IMR-90 (cell line): ENCODE data around the gene VAV3. TPM values are rescaled to one million over a fixed set of nuclear protein-coding genes. Genes with fewer than 3 reads are reported as not detected.

Source experiments
- ATAC-seq: fragments of 200-7000 bp; cut with Tn5 transposase; 2 replicates; pipeline ENCODE4 v1.9.1; 2020; ENCODE audit warnings: low read depth, mild to moderate bottlenecking, moderate library complexity
- BruUV-seq: library from RNA; stranded (reverse); fragments of 400-500 nt; replicated peaks from 2 replicates; lab custom pipeline; 2021; lab: Mats Ljungman, UMichigan
- CTCF ChIA-PET: fragments of 300-600 bp; formaldehyde crosslinking; extraction: SDS; loops from one replicate; lab custom pipeline; 2021; ENCODE audit warnings: antibody characterized with exemption; lab: Yijun Ruan, JAX
- POLR2A ChIA-PET: fragments of 300-600 bp; sonication (Branson Sonifier 250); formaldehyde crosslinking; loops from one replicate; lab custom pipeline; 2022; ENCODE audit warnings: antibody characterized with exemption; ENCODE audit not compliant: unreplicated experiment; lab: Charles Lee
- DNase-seq: peaks from one replicate; pipeline ENCODE4 v3.0.0; 2013
- H2AFZ ChIP-seq: replicated peaks from 2 replicates; pipeline ENCODE3; 2013; ENCODE audit warnings: low read length, mild to moderate bottlenecking; ENCODE audit not compliant: poor library complexity
- H2AK5ac ChIP-seq: 2 replicates; pipeline ENCODE4 v1.6.1; 2013; ENCODE audit warnings: low read depth, low read length, inconsistent platforms
- H2AK9ac ChIP-seq: replicated peaks from 2 replicates; pipeline ENCODE3; 2013; ENCODE audit warnings: mild to moderate bottlenecking, low read depth, low read length, moderate library complexity; ENCODE audit not compliant: poor library complexity
- H2BK120ac ChIP-seq: 2 replicates; pipeline ENCODE4 v1.6.1; 2013; ENCODE audit warnings: low read depth, low read length, inconsistent platforms
- H2BK15ac ChIP-seq: 3 replicates; pipeline ENCODE4 v1.6.1; 2013; ENCODE audit warnings: low read depth, low read length, inconsistent platforms
- H2BK20ac ChIP-seq: 2 replicates; pipeline ENCODE4 v1.6.1; 2013; ENCODE audit warnings: low read depth, mild to moderate bottlenecking, inconsistent platforms, low read length, moderate library complexity
- H2BK5ac ChIP-seq: 2 replicates; pipeline ENCODE4 v1.6.1; 2013; ENCODE audit warnings: mild to moderate bottlenecking, low read depth, low read length, inconsistent platforms; ENCODE audit not compliant: poor library complexity, severe bottlenecking
- H3K14ac ChIP-seq: replicated peaks from 2 replicates; pipeline ENCODE4 v1.6.1; 2013; ENCODE audit warnings: low read depth, low read length, inconsistent platforms
- H3K18ac ChIP-seq: 2 replicates; pipeline ENCODE4 v1.6.1; 2013; ENCODE audit warnings: low read depth, low read length, control low read depth
- H3K23ac ChIP-seq: 2 replicates; pipeline ENCODE4 v1.6.1; 2013; ENCODE audit warnings: low read depth, low read length, inconsistent platforms
- H3K27ac ChIP-seq: 2 replicates; pipeline ENCODE4 v1.5.1; 2013; ENCODE audit warnings: mild to moderate bottlenecking, control low read depth, low read length; ENCODE audit not compliant: insufficient read depth
- H3K27me3 ChIP-seq: 2 replicates; pipeline ENCODE4 v1.6.1; 2013; ENCODE audit warnings: low read length; ENCODE audit not compliant: control insufficient read depth, insufficient read depth
- H3K36me3 ChIP-seq: 2 replicates; pipeline ENCODE4 v1.6.1; 2013; ENCODE audit warnings: low read length, mixed read lengths; ENCODE audit not compliant: control insufficient read depth, insufficient read depth
- H3K4ac ChIP-seq: 2 replicates; pipeline ENCODE4 v1.6.1; 2013; ENCODE audit warnings: low read depth, low read length, inconsistent platforms
- H3K4me1 ChIP-seq: 2 replicates; pipeline ENCODE4 v1.6.1; 2013; ENCODE audit warnings: low read length, mixed read lengths; ENCODE audit not compliant: control insufficient read depth, insufficient read depth
- H3K4me2 ChIP-seq: 2 replicates; pipeline ENCODE4 v1.6.1; 2013; ENCODE audit warnings: low read depth, mild to moderate bottlenecking, control low read depth, low read length, moderate library complexity
- H3K4me3 ChIP-seq: 2 replicates; pipeline ENCODE4 v1.5.1; 2013; ENCODE audit warnings: low read depth, mild to moderate bottlenecking, control low read depth, low read length, moderate library complexity; ENCODE audit not compliant: insufficient read depth
- H3K56ac ChIP-seq: 2 replicates; pipeline ENCODE4 v1.6.1; 2013; ENCODE audit warnings: low read length, inconsistent platforms; ENCODE audit not compliant: insufficient read depth; ENCODE audit errors: extremely low read depth
- H3K79me1 ChIP-seq, 2 experiments: 2 replicates each; pipeline ENCODE4 v1.6.1; 2013; ENCODE audit warnings: low read length in 2 of 2, inconsistent platforms in 1 of 2, low read depth in 1 of 2
- H3K9ac ChIP-seq: 2 replicates; pipeline ENCODE4 v1.6.1; 2013; ENCODE audit warnings: low read depth, low read length, control low read depth
- H3K9me1 ChIP-seq: 2 replicates; pipeline ENCODE4 v1.6.1; 2013; ENCODE audit warnings: low read length, inconsistent platforms; ENCODE audit not compliant: insufficient read depth
- H3K9me3 ChIP-seq: 2 replicates; pipeline ENCODE4 v1.6.1; 2013; ENCODE audit warnings: low read length; ENCODE audit not compliant: control insufficient read depth, insufficient read depth
- H4K20me1 ChIP-seq: 2 replicates; pipeline ENCODE4 v1.6.1; 2013; ENCODE audit warnings: low read length, inconsistent platforms; ENCODE audit not compliant: insufficient read depth
- H4K5ac ChIP-seq: 2 replicates; pipeline ENCODE4 v1.6.1; 2013; ENCODE audit warnings: mild to moderate bottlenecking, low read depth, low read length, control low read depth
- H4K8ac ChIP-seq, 2 experiments: 2 replicates each; pipeline ENCODE4 v1.6.1; 2013; ENCODE audit warnings: low read depth in 2 of 2, low read length in 2 of 2, control low read depth in 1 of 2, inconsistent platforms in 1 of 2
- H4K91ac ChIP-seq: 2 replicates; pipeline ENCODE4 v1.6.1; 2013; ENCODE audit warnings: low read depth, low read length, inconsistent platforms; ENCODE audit not compliant: insufficient read depth
- MAFK ChIP-seq: IDR thresholded peaks from 2 replicates; pipeline ENCODE4 v1.6.1; 2012; ENCODE audit warnings: low read depth, low read length, improper control_type of control experiment
- MXI1 ChIP-seq: IDR thresholded peaks from 2 replicates; pipeline ENCODE4 v1.6.1; 2012; ENCODE audit warnings: low read depth, mild to moderate bottlenecking, low read length, moderate library complexity, borderline replicate concordance
- POLR2A ChIP-seq: IDR thresholded peaks from 2 replicates; pipeline ENCODE4 v1.6.1; 2012; ENCODE audit warnings: mild to moderate bottlenecking, low read depth, low read length
- RCOR1 ChIP-seq: IDR thresholded peaks from 2 replicates; pipeline ENCODE4 v1.6.1; 2012; ENCODE audit warnings: mild to moderate bottlenecking, low read length, improper control_type of control experiment; ENCODE audit not compliant: insufficient replicate concordance
- WGBS, 2 experiments: methylation state at CpG; one replicate each; pipeline versions ENCODE4 v1.1.5 to v1.1.7; 2013; ENCODE audit warnings: missing lambda C conversion rate in 2 of 2; ENCODE audit not compliant: insufficient read length in 1 of 2; ENCODE audit errors: extremely low coverage in 2 of 2; 5-methylcytosine and 5-hydroxymethylcytosine counted together
- dilution Hi-C: fragments of 300-500 bp; cut with HindIII; formaldehyde crosslinking; loops from one replicate; pipeline ENCODE4 v1.14.3; 2018; ENCODE audit warnings: low sequenced_read_pairs; ENCODE audit not compliant: unreplicated experiment
- in situ Hi-C: fragments of 300-500 bp; cut with MboI; formaldehyde crosslinking; loops from 3 replicates; pipeline ENCODE4 v1.14.3; 2019; ENCODE audit warnings: low sequenced_read_pairs, inconsistent platforms, mixed read lengths
- intact Hi-C: fragments of 100-400 bp; cut with micrococcal nuclease; formaldehyde crosslinking; loops from 2 replicates; pipeline ENCODE4 v1.10.0; 2022
- polyA plus RNA-seq, 3 experiments: library from polyadenylated mRNA; depleted of rRNA; stranded (reverse); fragments of >200 nt; gene quantifications; 2 replicates each; pipeline ENCODE4 v1.2.3, GENCODE V29; 2012; ENCODE audit warnings: low replicate concordance in 1 of 3
- total RNA-seq: library from RNA; depleted of rRNA; stranded (reverse); fragments of >200 nt; gene quantifications from 2 replicates; pipeline ENCODE4 v1.2.3, GENCODE V29; 2012

Gene VAV3
- total and polyA plus RNA-seq, 2 of the 4 experiments (the other 2 are of a cell fraction), result 0.12 to 0.18 TPM

DNA sequence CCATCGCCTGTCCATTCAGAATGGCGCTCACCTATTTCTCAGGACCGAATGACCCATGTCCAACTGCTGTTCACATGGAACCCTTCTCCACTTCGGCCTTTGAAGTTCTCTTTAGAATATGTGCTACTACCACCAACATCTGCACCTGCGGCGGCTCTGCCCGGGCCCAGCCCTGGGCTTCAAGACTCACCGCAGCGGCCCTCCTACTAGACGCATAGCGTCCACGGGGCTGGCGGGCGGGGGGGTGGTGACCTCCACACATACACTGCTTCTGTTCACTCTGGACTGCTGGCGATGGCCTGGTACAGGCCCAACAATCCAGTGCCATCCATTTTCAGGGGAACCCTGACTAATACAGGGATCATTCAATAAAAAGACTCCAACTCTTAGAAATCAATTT, 394.2 kb downstream of the VAV3 start:
- no peak overlapping the region for H2BK15ac ChIP-seq
- DNase-seq (no peak), ATAC-seq (no peak)
- no peaks in the 10 kb centered on the region for H3K4me1 ChIP-seq
- intact Hi-C loops, result no loop called here
- H2BK120ac ChIP-seq, result no peak overlapping the region
- BruUV-seq, result no TSS peak
- H3K9ac ChIP-seq, result no peak overlapping the region
- H3K9me3 ChIP-seq, result no peaks in the 10 kb centered on the region
- H3K18ac ChIP-seq, result no peak overlapping the region
- no peak overlapping the region for H2AK9ac ChIP-seq
- H4K20me1 ChIP-seq, result no peaks in the 10 kb centered on the region
- H3K27ac ChIP-seq, result no peak overlapping the region
- ChIA-PET POLR2A (no interaction called here), CTCF (no interaction called here)
- H3K56ac ChIP-seq, result no peak overlapping the region
- no peaks in the 10 kb centered on the region for H3K9me1 ChIP-seq
- H3K27me3 ChIP-seq, result no peaks in the 10 kb centered on the region
- H3K4ac ChIP-seq, result no peak overlapping the region
- in situ Hi-C loops, result no loop called here
- H3K79me1 ChIP-seq, result no peaks in the 10 kb centered on the region
- no peak overlapping the region for H3K23ac ChIP-seq
- no peak overlapping the region for H3K14ac ChIP-seq
- H3K36me3 ChIP-seq, result no peaks in the 10 kb centered on the region
- H3K4me3 ChIP-seq, result no peak overlapping the region
- no peak overlapping the region for H2BK5ac ChIP-seq
- no peak overlapping the region for H4K91ac ChIP-seq
- H4K5ac ChIP-seq, result no peak overlapping the region
- no peak overlapping the region for H4K8ac ChIP-seq
- no peak overlapping the region for H3K4me2 ChIP-seq
- H2BK20ac ChIP-seq, result no peak overlapping the region
- TF ChIP-seq RCOR1 (no peak), MAFK (no peak), MXI1 (no peak), POLR2A (no peak)
- H2AK5ac ChIP-seq, result no peak overlapping the region
- dilution Hi-C loops, result no loop called here
- WGBS, 2 experiments, result no CpG with 5 or more reads among the region's 15 CpGs
- H2AFZ ChIP-seq, result no peak overlapping the region
